H1 (cell line): Measurements from ENCODE around the gene NUB1. TPM values are rescaled to one million over a fixed set of nuclear protein-coding genes. Genes with fewer than 3 reads are reported as not detected.

Experiments used
- CTCF ChIA-PET: fragments of 300-600 bp; sonication (Branson Sonifier 250); formaldehyde crosslinking; loops from one replicate; lab custom pipeline; 2021; ENCODE audit not compliant: partially characterized antibody; lab: Charles Lee
- POLR2A ChIA-PET: fragments of 300-600 bp; sonication (Branson Sonifier 250); formaldehyde crosslinking; loops from one replicate; lab custom pipeline; 2021; ENCODE audit warnings: inconsistent platforms; ENCODE audit not compliant: partially characterized antibody; lab: Charles Lee
- DNase-seq, 2 experiments: peaks; one replicate each; pipeline versions ENCODE4 v3.0.0 to v3.0.0-alpha.2; 2010 to 2022; ENCODE audit warnings: low spot score in 2 of 2, low read depth in 1 of 2, mixed read lengths in 1 of 2
- FAIRE-seq: peaks from 2 replicates; lab custom pipeline; 2011; peaks lifted over from hg19 to GRCh38; lab: Jason Lieb, UNC
- H2AFZ ChIP-seq: 2 replicates; pipeline ENCODE4 v1.8.1; 2012; ENCODE audit warnings: low read length, inconsistent platforms
- H2AK5ac ChIP-seq: 2 replicates; pipeline ENCODE4 v1.6.1; 2013; ENCODE audit warnings: low read depth, low read length
- H2BK120ac ChIP-seq: replicated peaks from 2 replicates; pipeline ENCODE3; 2013; ENCODE audit warnings: low read depth, low read length, inconsistent platforms
- H2BK12ac ChIP-seq: 2 replicates; pipeline ENCODE4 v1.6.1; 2013; ENCODE audit warnings: low read depth, low read length
- H2BK15ac ChIP-seq: 2 replicates; pipeline ENCODE4 v1.6.1; 2013; ENCODE audit warnings: low read length
- H2BK20ac ChIP-seq: 2 replicates; pipeline ENCODE4 v1.6.1; 2013; ENCODE audit warnings: low read length
- H2BK5ac ChIP-seq: 2 replicates; pipeline ENCODE4 v1.6.1; 2013; ENCODE audit warnings: low read depth, low read length
- H3K14ac ChIP-seq: 2 replicates; pipeline ENCODE4 v1.6.1; 2013; ENCODE audit warnings: inconsistent platforms; ENCODE audit not compliant: insufficient read length
- H3K18ac ChIP-seq: 2 replicates; pipeline ENCODE4 v1.6.1; 2013; ENCODE audit warnings: low read length; ENCODE audit errors: extremely low read depth
- H3K23ac ChIP-seq: 2 replicates; pipeline ENCODE4 v1.6.1; 2013; ENCODE audit warnings: inconsistent platforms; ENCODE audit not compliant: insufficient read length
- H3K23me2 ChIP-seq: 2 replicates; pipeline ENCODE4 v1.6.1; 2013; ENCODE audit warnings: low read depth, low read length
- H3K27ac ChIP-seq: 2 replicates; pipeline ENCODE4 v1.6.1; 2011; ENCODE audit warnings: low read depth, low read length, inconsistent platforms
- H3K27me3 ChIP-seq, 4 experiments: replicated peaks in 1 of 4; 1 replicate in 1 of 4; 2 replicates in 3 of 4; pipeline versions ENCODE4 v1.6.1 to v1.8.1; 2011 to 2013; ENCODE audit warnings: low read length in 3 of 4, mild to moderate bottlenecking in 3 of 4, inconsistent platforms in 2 of 4, mixed read lengths in 2 of 4, moderate library complexity in 1 of 4; ENCODE audit not compliant: control insufficient read depth in 3 of 4, insufficient read depth in 3 of 4; ENCODE audit errors: extremely low read depth in 1 of 4
- H3K36me3 ChIP-seq, 4 experiments: 2 replicates each; pipeline versions ENCODE4 v1.6.1 to v1.8.1; 2011 to 2013; ENCODE audit warnings: mild to moderate bottlenecking in 4 of 4, low read length in 3 of 4, moderate library complexity in 2 of 4, control low read depth in 1 of 4, inconsistent platforms in 1 of 4; ENCODE audit not compliant: insufficient read depth in 4 of 4, control insufficient read depth in 2 of 4
- H3K4ac ChIP-seq: replicated peaks from 2 replicates; pipeline ENCODE3; 2013; ENCODE audit warnings: low read length, low read depth, mixed read lengths, inconsistent platforms; ENCODE audit not compliant: insufficient read length
- H3K4me1 ChIP-seq, 4 experiments: replicated peaks in 1 of 4; 1 replicate in 1 of 4; 2 replicates in 3 of 4; pipeline versions ENCODE4 v1.6.1 to v1.8.1; 2011 to 2013; ENCODE audit warnings: low read length in 3 of 4, inconsistent platforms in 2 of 4, mixed read lengths in 1 of 4; ENCODE audit not compliant: insufficient read depth in 4 of 4, control insufficient read depth in 3 of 4
- H3K4me2 ChIP-seq, 2 experiments: 2 replicates each; pipeline versions ENCODE4 v1.6.1 to v1.8.1; 2011 to 2013; ENCODE audit warnings: low read depth in 2 of 2, low read length in 2 of 2, control low read depth in 1 of 2, inconsistent platforms in 1 of 2, mild to moderate bottlenecking in 1 of 2; ENCODE audit not compliant: insufficient read depth in 1 of 2
- H3K4me3 ChIP-seq, 4 experiments: fragments of 200-600, 300-600 bp in 1 of 4; sonication (generic), shearing (Covaris generic), sonication (Bioruptor Twin) in 1 of 4; 2 replicates each; pipeline versions ENCODE4 v1.5.1 to v1.8.1; 2011 to 2016; ENCODE audit warnings: low read length in 4 of 4, low read depth in 3 of 4, control low read depth in 2 of 4, inconsistent platforms in 2 of 4, mild to moderate bottlenecking in 2 of 4, mixed read lengths in 1 of 4, moderate library complexity in 1 of 4; ENCODE audit not compliant: insufficient read depth in 2 of 4; ENCODE audit errors: extremely low read depth in 1 of 4
- H3K56ac ChIP-seq: replicated peaks from 2 replicates; pipeline ENCODE3; 2013; ENCODE audit warnings: low read depth, mild to moderate bottlenecking, mixed read lengths, low read length, inconsistent platforms; ENCODE audit not compliant: insufficient read length
- H3K79me1 ChIP-seq: 2 replicates; pipeline ENCODE4 v1.6.1; 2013; ENCODE audit warnings: low read depth, low read length, control low read depth
- H3K79me2 ChIP-seq, 2 experiments: 2 replicates each; pipeline versions ENCODE4 v1.6.1 to v1.8.1; 2012 to 2013; ENCODE audit warnings: low read length in 2 of 2, mild to moderate bottlenecking in 2 of 2, inconsistent platforms in 1 of 2; ENCODE audit not compliant: insufficient read depth in 2 of 2, control insufficient read depth in 1 of 2
- H3K9ac ChIP-seq, 4 experiments: replicated peaks in 1 of 4; 1 replicate in 1 of 4; 2 replicates in 3 of 4; pipeline versions ENCODE4 v1.6.1 to v1.8.1; 2011 to 2013; ENCODE audit warnings: low read depth in 3 of 4, low read length in 3 of 4, control low read depth in 2 of 4, mild to moderate bottlenecking in 2 of 4, moderate library complexity in 2 of 4, inconsistent platforms in 1 of 4; ENCODE audit errors: extremely low read depth in 1 of 4
- H3K9me3 ChIP-seq, 2 experiments: 2 replicates each; pipeline versions ENCODE4 v1.6.1 to v1.8.1; 2012 to 2013; ENCODE audit warnings: mild to moderate bottlenecking in 2 of 2, moderate library complexity in 2 of 2, control low read depth in 1 of 2, inconsistent platforms in 1 of 2, low read depth in 1 of 2, low read length in 1 of 2, mixed read lengths in 1 of 2; ENCODE audit not compliant: insufficient read depth in 2 of 2
- H4K20me1 ChIP-seq, 2 experiments: replicated peaks in 1 of 2; 2 replicates each; pipeline versions ENCODE3 to v1.8.1; 2011 to 2013; ENCODE audit warnings: inconsistent platforms in 2 of 2, low read length in 2 of 2, mild to moderate bottlenecking in 1 of 2; ENCODE audit not compliant: insufficient read depth in 2 of 2, control insufficient read depth in 1 of 2
- H4K5ac ChIP-seq: 2 replicates; pipeline ENCODE4 v1.6.1; 2013; ENCODE audit warnings: low read length, low read depth, mixed read lengths, inconsistent platforms; ENCODE audit not compliant: insufficient read length
- H4K8ac ChIP-seq: 2 replicates; pipeline ENCODE4 v1.8.0; 2013; ENCODE audit warnings: mild to moderate bottlenecking, moderate library complexity, low read length, inconsistent platforms; ENCODE audit not compliant: insufficient read depth; ENCODE audit errors: extremely low read depth
- H4K91ac ChIP-seq: replicated peaks from 2 replicates; pipeline ENCODE3; 2013; ENCODE audit warnings: low read length, mixed read lengths, inconsistent platforms; ENCODE audit not compliant: insufficient read length
- GABPA ChIP-seq: IDR thresholded peaks from 2 replicates; pipeline ENCODE4 v1.6.1; 2011; ENCODE audit warnings: mild to moderate bottlenecking, low read length, moderate library complexity, borderline replicate concordance; ENCODE audit not compliant: insufficient read depth
- JUND ChIP-seq: IDR thresholded peaks from 2 replicates; pipeline ENCODE4 v1.6.1; 2011; ENCODE audit warnings: mild to moderate bottlenecking, improper control_type of control experiment, low read length
- WGBS, 2 experiments: shearing (Covaris generic) in 1 of 2; methylation state at CpG; one replicate each; pipeline versions ENCODE4 v1.1.6 to v1.1.7; 2013 to 2015; ENCODE audit warnings: low lambda C conversion rate in 2 of 2, mixed read lengths in 2 of 2, inconsistent platforms in 1 of 2, low coverage in 1 of 2, missing lambda C conversion rate in 1 of 2; ENCODE audit not compliant: insufficient replicate concordance in 2 of 2, insufficient coverage in 1 of 2, insufficient read length in 1 of 2; ENCODE audit errors: extremely low coverage in 1 of 2, missing lambda C conversion rate in 1 of 2; 5-methylcytosine and 5-hydroxymethylcytosine counted together
- polyA plus RNA-seq, 7 experiments: library from polyadenylated mRNA; depleted of rRNA in 3 of 7; stranded (reverse) in 5 of 7; unstranded in 2 of 7; fragments of >200 nt in 5 of 7; fragments of 200-250 nt in 2 of 7; gene quantifications; 1 replicate in 5 of 7; 2 replicates in 1 of 7; 4 replicates in 1 of 7; pipeline versions ENCODE4 v1.2.1 to v1.2.3, GENCODE V29; 2011 to 2013; ENCODE audit warnings: missing spikeins in 2 of 7, mixed read lengths in 2 of 7
- total RNA-seq: library from RNA; stranded (reverse); fragmentation: NEBNext Ultra II Directional; extraction: Animal tissue kit (Norgen Biotek cat#: 25700); gene quantifications from 2 replicates; pipeline ENCODE4 v1.2.1, GENCODE V29; 2021

Gene NUB1
- total and polyA plus RNA-seq, 2 of the 8 experiments (the other 6 are each of a cell fraction or from before 2014, with no cell fraction given) = 22.1 to 43.5 TPM

- Histone ChIP-seq H2BK15ac (no peak overlapping the region), H2AFZ (no peak overlapping the region), H2BK12ac (no peak overlapping the region), H3K9me3 (no peaks in the 10 kb centered on the region), H3K4me2 (no peak overlapping the region), H3K79me1 (no peaks in the 10 kb centered on the region), H3K23me2 (no peaks in the 10 kb centered on the region; the same call in 1 of the 2 replicates), H3K56ac (no peak overlapping the region), H2BK5ac (no peak overlapping the region), H3K79me2 (no peaks in the 10 kb centered on the region), H2AK5ac (no peak overlapping the region), H2BK120ac (no peak overlapping the region), H3K27me3 (no peaks in the 10 kb centered on the region), H3K4me1 (peaks cover 0 to 12% (median 4%) of the 10 kb centered on the region in 4 experiments; a peak in 6 of 7 replicates), H3K14ac (no peak overlapping the region), H3K18ac (no peak overlapping the region; the same call in 1 of the 2 replicates), H4K20me1 (no peaks in the 10 kb centered on the region), H4K91ac (no peak overlapping the region), H3K4ac (no peak overlapping the region), H2BK20ac (no peak overlapping the region), H3K27ac (no peak overlapping the region), H3K23ac (no peak overlapping the region), H3K4me3 (no peak overlapping the region), H4K8ac (no peak overlapping the region), H3K9ac (no peak overlapping the region), H4K5ac (no peak overlapping the region), H3K36me3 (no peaks in the 10 kb centered on the region)
- no peak for FAIRE-seq
- TF ChIP-seq GABPA (peak; percentile 12; the same call in 1 of the 2 replicates), JUND (no peak)
- POLR2A ChIA-PET = no interaction called here
- DNase-seq = no peak
- 82% methylated on average over 25 of the region's 25 CpGs; no CpG with 5 or more reads in 1 of the 2 experiments for WGBS, 2 experiments
- CTCF ChIA-PET = interaction anchor here (0.6 to 1.6 kb wide), 5 partner anchors 9 to 81 kb away, joined by 3 to 10 read pairs (median 4); no protein-coding TSS in a partner anchor
These were observed 49.2 kb downstream of the NUB1 start for GRCh38 chr7:151390598-151391357.
